NCI-H69 (cell line): ENCODE results near the gene FAM227A.

Experiments
- DNase-seq: peaks from one replicate; lab custom pipeline; 2025; lab: John Stamatoyannopoulos, UW

Gene FAM227A

GRCh38 chr22:38656256-38657044 is at the start of gene FAM227A, which contains the start of gene CBY1:
TSS of gene FAM227A (minus strand) at chr22:38656392. CDS start at chr22:38650168, 6,224 bp downstream.
TSS of gene CBY1 (plus strand) at chr22:38656638. CDS start at chr22:38668055, 11,417 bp downstream.
- DNase-seq, result peak; percentile 98

- DNase-seq, result peak; percentile 100
These were observed 49.3 kb upstream of the FAM227A start, which contains the start of gene GTPBP1 for GRCh38 chr22:38705235-38706100. TSS of gene GTPBP1 (plus strand) at chr22:38705944. CDS start at chr22:38705956, 12 bp downstream.

- peak; percentile 58 for DNase-seq
These were observed 48.6 kb upstream of the FAM227A start for GRCh38 chr22:38704654-38705234.

- peak; percentile 99 for DNase-seq
These were observed 44.8 kb upstream of the FAM227A start, which contains the start of gene JOSD1 for GRCh38 chr22:38700789-38701628. TSS of gene JOSD1 (minus strand) at chr22:38700943. CDS start at chr22:38699987, 956 bp downstream.

GRCh38 chr22:38700270-38700788 is 44.1 kb upstream of the FAM227A start:
- DNase-seq, result no peak

GRCh38 chr22:38699784-38700183 is 43.6 kb upstream of the FAM227A start:
- DNase-seq, result peak; percentile 44

GRCh38 chr22:38699143-38699542 is 43.0 kb upstream of the FAM227A start:
- DNase-seq, result peak; percentile 21

GRCh38 chr22:38698407-38699094 is 42.4 kb upstream of the FAM227A start:
- DNase-seq, result no peak

GRCh38 chr22:38697425-38698089 is 41.4 kb upstream of the FAM227A start:
- DNase-seq, result no peak

GRCh38 chr22:38696606-38697424 is 40.6 kb upstream of the FAM227A start:
- DNase-seq, result peak; percentile 15

GRCh38 chr22:38694940-38695339 is 38.7 kb upstream of the FAM227A start:
- no peak for DNase-seq

- no peak for DNase-seq
These were observed 37.9 kb upstream of the FAM227A start for GRCh38 chr22:38694049-38694448.

GRCh38 chr22:38689651-38690050 is 33.5 kb upstream of the FAM227A start:
- no peak for DNase-seq

- DNase-seq, result no peak
These were observed 29.6 kb upstream of the FAM227A start for GRCh38 chr22:38685761-38686160.

GRCh38 chr22:38684895-38685294 is 28.7 kb upstream of the FAM227A start:
- no peak for DNase-seq

- DNase-seq, result peak; percentile 95
These were observed 25.6 kb upstream of the FAM227A start, which contains the start of gene TOMM22 for GRCh38 chr22:38681582-38682335. TSS of gene TOMM22 (plus strand) at chr22:38681957. CDS start at chr22:38681979, 22 bp downstream.

GRCh38 chr22:38675833-38676232 is 19.6 kb upstream of the FAM227A start:
- no peak for DNase-seq

GRCh38 chr22:38674888-38675287 is 18.7 kb upstream of the FAM227A start:
- no peak for DNase-seq
